ENCODE data around the gene ITCH. TPM values are rescaled to one million over a fixed set of nuclear protein-coding genes. Genes with fewer than 3 reads are reported as not detected.
"Not testable (repeated sequence)": the region's sequence is repeated elsewhere in the genome, so short reads cannot be mapped to it uniquely, and the experiment has no call there.

ITCH gene
- total and polyA plus RNA-seq, 11 donors = 6.0 to 49.0 (median 39.5) TPM

GRCh38 chr20:34347571-34347970 is 15.5 kb upstream of the ITCH start:
- intact Hi-C loops (cut with DNase I) = no loop called here
- DNase-seq (no peak), ATAC-seq (no peak)
- 76 to 91% (median 89%) methylated on average over 4 of the region's 4 CpGs for WGBS, 4 donors
- Histone ChIP-seq H3K27ac (no peak overlapping the region), H3K36me3 (no peaks in the 10 kb centered on the region), H3K27me3 (no peaks in the 10 kb centered on the region), H3K4me1 (no peaks in the 10 kb centered on the region), H3K4me3 (no peak overlapping the region), H3K9me3 (no peaks in the 10 kb centered on the region)
- TF ChIP-seq POLR2A (IDR thresholded peaks at IDR 0.05) (no peak), CTCF (IDR thresholded peaks at IDR 0.05) (no peak)

- Histone ChIP-seq H3K27me3 (no peaks in the 10 kb centered on the region), H3K4me1 (no peaks in the 10 kb centered on the region), H3K9me3 (no peaks in the 10 kb centered on the region), H3K4me3 (no peak overlapping the region), H3K27ac (no peak overlapping the region), H3K36me3 (no peaks in the 10 kb centered on the region)
- intact Hi-C loops (cut with DNase I) = no loop called here
- WGBS, 4 donors = 53 to 73% (median 68%) methylated on average over 3 of the region's 3 CpGs
- no peak for TF ChIP-seq CTCF (IDR thresholded peaks at IDR 0.05)
- no peak for TF ChIP-seq POLR2A (IDR thresholded peaks at IDR 0.05)
- ATAC-seq = no peak
- DNase-seq = no peak
Measured at GRCh38 chr20:34350095-34350494, 13.0 kb upstream of the ITCH start.

- H3K27me3 ChIP-seq; H3K27ac ChIP-seq; H3K36me3 ChIP-seq; DNase-seq; ATAC-seq; intact Hi-C loops (cut with DNase I); H3K4me1 ChIP-seq; H3K4me3 ChIP-seq; H3K9me3 ChIP-seq: not testable (repeated sequence)
- WGBS, 4 donors = 87 to 95% (median 94%) methylated on average over 6 of the region's 6 CpGs
Measured at GRCh38 chr20:34353467-34353866, 9.6 kb upstream of the ITCH start.

- 80 to 93% (median 84%) methylated on average over 2 of the region's 2 CpGs for WGBS, 4 donors
- intact Hi-C loops (cut with DNase I) = no loop called here
- Histone ChIP-seq H3K9me3 (no peaks in the 10 kb centered on the region), H3K36me3 (no peaks in the 10 kb centered on the region), H3K27ac (no peak overlapping the region), H3K27me3 (no peaks in the 10 kb centered on the region), H3K4me1 (no peaks in the 10 kb centered on the region), H3K4me3 (no peak overlapping the region)
- no peak for TF ChIP-seq POLR2A (IDR thresholded peaks at IDR 0.05)
- no peak for TF ChIP-seq CTCF (IDR thresholded peaks at IDR 0.05)
- DNase-seq (no peak), ATAC-seq (no peak)
Measured at GRCh38 chr20:34355427-34355826, 7.6 kb upstream of the ITCH start.

GRCh38 chr20:34359729-34360128 is 3.3 kb upstream of the ITCH start:
- not testable (repeated sequence) for DNase-seq, ATAC-seq, H3K4me3 ChIP-seq, H3K27me3 ChIP-seq, H3K27ac ChIP-seq, H3K36me3 ChIP-seq, H3K9me3 ChIP-seq
- 92 to 95% (median 95%) methylated on average over 9 of the region's 9 CpGs for WGBS, 4 donors
- intact Hi-C loops (cut with DNase I) = loop anchor here in 1 of 10 donors (5.0 kb wide), 1 partner anchor 57 kb away; the partner anchor contains the start of gene AHCY
- peaks cover 2 to 14% (median 8%) of the 10 kb centered on the region in 12 donors for H3K4me1 ChIP-seq
